Activated T-cell treated with anti-CD3 and anti-CD28 coated beads, Interleukin-2, amount 50 U/mL, for 1 hour (primary cell): ENCODE data around the gene XPA.
"Not testable (repeated sequence)": the region's sequence is repeated elsewhere in the genome, so short reads cannot be mapped to it uniquely, and the experiment has no call there.

Source experiments
- DNase-seq: peaks from one replicate; pipeline ENCODE4 v3.0.0-alpha.2; 2020

Gene XPA

GRCh38 chr9:97703437-97704344 lies 6.6 kb upstream of the XPA start:
- no peak for DNase-seq

DNA sequence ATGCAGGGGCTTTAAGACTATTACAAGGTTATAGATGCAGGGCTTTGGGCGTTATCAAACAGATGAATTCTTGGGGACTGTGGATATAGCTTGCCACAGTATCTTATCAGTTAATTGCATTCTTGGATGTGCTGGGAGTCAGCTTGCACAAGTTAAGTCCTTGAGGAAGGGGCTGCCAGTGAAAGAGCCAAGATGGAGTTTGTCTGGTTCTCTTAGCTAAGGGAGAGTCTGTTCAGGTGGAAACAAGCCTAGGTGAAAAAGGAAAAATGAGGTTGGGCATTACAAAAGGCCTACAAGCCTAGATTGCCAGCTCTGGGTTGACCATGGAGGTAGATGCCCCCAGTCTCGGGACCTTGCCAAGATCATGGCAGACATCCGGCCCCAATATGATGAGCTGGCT lies 2.7 kb upstream of the XPA start:
- DNase-seq: not testable (repeated sequence)

- DNase-seq: not testable (repeated sequence)
Observed at GRCh38 chr9:97699281-97699680, 2.1 kb upstream of the XPA start.

DNA sequence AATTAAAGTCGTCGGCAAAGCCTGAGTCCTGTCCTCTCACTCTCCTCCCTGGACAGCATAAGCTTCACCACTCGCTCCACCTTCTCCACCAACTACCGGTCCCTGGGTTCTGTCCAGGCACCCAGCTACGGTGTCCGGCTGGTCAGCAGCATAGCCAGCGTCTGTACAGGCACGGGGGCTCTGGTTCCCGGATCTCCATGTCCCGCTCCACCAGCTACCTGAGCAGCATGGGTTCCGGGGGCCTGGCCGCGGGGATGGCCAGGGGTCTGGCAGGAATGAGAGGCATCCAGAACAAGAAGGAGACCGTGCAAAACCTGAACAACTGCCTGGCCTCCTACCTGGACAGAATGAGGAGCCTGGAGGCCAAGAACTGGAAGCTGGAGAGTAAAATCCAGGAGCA lies 1.7 kb upstream of the XPA start:
- no peak for DNase-seq

DNA sequence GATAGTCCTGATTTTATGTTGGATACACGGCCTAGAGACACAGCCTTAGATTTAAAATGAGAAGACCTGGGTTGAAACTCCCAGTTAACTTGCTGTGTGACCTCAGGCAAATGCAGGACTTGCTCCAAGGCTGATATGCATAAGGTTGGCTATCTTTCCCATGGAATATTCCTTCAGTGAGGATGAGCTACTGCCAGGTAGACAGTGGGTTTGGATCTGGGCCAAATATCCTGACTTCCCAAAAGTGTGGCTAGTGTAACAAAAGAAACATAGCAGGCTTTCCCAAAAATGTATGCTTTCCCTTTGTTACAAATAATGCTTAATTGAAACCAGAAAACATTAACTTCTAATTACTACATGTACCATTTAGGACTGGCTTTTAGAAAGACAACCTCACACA lies 697 bp upstream of the XPA start:
- DNase-seq: no peak

GRCh38 chr9:97695995-97696802 lies 941 bp downstream of the XPA start:
- no peak for DNase-seq

- no peak for DNase-seq
Observed at GRCh38 chr9:97695390-97695789, 1.8 kb downstream of the XPA start.

DNA sequence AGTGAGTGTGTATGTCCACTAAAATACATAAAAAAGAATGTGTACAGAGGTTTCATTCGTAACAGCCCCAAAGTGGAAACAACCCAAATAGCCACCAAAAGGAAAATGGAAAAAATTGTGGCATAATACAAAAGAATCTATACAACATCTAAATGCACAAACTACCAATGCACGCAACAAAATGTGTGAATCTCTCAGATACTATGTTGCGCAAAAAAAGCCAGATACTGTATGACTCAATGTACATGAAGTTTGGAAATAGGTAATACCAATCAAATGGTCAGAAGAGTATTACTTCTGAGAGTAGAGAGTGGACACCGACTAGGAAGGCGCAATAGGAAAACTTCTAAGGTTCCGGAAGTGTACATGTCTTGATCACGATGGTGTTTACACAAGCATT lies 2.4 kb downstream of the XPA start:
- DNase-seq: no peak

- DNase-seq: no peak
Observed at GRCh38 chr9:97689401-97690180, 7.5 kb downstream of the XPA start.

- DNase-seq: no peak
Observed at GRCh38 chr9:97688654-97689053, 8.5 kb downstream of the XPA start.

DNA sequence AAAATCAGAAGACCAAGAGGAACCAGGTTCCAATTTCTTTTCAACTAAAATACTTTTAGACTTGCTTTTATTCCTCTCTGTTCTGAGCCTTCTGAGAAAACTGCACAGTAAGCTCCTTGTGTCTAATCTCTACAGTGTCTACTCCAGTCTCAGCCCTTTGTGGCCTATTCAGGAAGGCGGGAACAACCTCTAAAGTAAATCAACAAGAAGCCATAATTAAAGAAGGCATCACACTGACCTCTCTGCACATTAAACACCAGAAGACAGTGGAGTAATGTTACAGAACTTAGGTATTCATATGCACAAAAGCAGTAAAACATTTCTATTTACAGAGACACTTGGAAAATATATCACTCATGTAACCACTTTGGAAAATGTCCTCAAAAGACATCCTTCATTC lies 14.9 kb downstream of the XPA start:
- DNase-seq: no peak

DNA sequence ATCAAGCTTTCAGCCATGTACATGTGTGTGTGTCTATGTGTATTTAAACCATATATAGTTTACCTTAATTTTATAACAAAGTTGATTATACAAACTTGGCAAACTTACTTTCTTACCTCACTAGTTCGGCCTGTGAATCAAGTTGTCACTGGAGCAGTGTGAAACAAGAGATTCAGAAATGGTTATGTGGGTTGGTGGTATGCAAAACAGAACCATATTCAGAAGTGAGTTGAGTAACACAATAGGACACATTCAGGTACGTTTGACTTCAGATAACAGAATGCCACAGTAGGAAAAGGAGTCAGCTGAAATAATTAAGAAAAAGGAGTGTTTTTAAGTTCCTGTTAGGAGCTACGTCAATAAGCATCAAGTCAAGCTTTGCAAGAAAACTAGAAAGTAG lies 21.5 kb downstream of the XPA start:
- DNase-seq: no peak

DNA sequence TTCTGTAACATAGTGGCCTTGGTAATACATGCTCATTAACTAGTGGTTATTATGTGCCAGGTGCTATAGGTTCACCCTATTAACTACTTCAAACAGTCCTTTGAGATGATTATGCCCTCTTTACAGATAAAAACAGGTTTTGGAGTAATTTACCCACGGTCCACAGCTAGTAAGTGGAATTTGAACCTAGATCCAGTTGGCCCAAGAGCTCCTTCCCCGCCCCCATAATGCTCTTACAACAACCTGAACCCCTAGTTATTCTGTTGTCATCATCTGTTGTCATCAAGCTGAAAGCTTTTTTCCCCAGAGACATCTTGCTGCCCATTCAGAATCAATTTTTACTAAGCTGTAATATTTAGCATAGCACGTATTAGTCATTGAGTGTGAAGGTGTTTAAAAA lies 23.2 kb downstream of the XPA start:
- DNase-seq: no peak

DNA sequence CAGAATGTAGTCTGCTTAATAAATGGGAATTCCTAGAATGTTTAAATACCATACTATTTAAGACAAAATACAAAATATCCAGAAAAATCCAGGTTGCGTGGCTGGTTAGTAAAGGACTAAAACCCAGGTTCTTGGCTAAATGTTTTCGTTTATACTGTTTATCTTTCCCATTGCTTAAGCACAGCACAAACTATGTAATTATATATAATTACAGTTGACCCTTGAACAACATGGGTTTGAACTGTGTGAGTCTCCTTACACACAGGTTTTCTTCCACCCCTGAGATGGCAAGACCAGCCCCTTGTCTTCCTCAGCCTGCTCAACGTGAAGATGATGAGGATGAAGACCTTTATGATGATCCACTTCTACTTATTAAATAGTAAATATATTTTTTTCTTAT lies 24.7 kb downstream of the XPA start:
- DNase-seq: no peak

- DNase-seq: no peak
Observed at GRCh38 chr9:97670586-97670985, 26.6 kb downstream of the XPA start.

- DNase-seq: no peak
Observed at GRCh38 chr9:97668485-97668884, 28.7 kb downstream of the XPA start.

GRCh38 chr9:97666907-97667686 lies 30.0 kb downstream of the XPA start:
- no peak for DNase-seq

DNA sequence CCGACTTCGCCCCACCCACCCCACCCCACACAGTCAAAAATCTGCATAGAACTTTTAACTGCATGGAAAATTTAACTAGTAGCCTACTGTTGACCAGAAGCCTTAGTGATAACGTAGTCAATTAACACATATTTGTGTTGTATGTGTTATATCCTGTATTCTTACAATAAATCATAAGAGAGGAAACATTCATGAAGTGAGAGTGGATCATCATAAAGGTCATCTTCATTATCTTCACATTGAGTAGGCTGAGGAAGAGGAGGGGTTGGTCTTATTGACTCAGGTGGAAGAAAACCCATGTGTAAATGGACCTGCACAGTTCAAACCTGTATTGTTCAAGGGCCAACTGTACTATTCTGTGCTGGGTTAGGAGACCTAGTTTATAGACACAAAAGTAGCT lies 31.4 kb downstream of the XPA start:
- DNase-seq: no peak

GRCh38 chr9:97660847-97661246 lies 36.3 kb downstream of the XPA start:
- DNase-seq: no peak

DNA sequence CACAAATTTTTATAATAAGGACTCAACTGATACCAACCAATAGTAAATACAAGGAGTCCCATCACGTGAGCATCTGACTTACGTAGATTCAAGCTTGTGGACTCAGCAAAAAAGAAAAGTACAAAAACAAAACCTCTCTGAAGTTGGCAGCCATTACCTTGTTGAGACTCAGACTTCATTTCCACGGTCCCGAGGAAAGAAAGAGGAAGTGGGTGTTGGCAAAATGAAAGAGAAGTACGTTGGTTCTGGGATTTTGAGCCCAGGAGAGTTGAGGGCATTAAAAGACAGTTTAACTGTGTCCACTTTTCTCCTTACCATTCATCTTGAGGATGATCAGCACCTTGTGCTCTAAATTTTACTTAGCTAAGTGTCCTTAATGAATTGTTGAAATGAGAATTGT lies 36.8 kb downstream of the XPA start:
- DNase-seq: no peak

- no peak for DNase-seq
Observed at GRCh38 chr9:97659771-97660170, 37.4 kb downstream of the XPA start.

DNA sequence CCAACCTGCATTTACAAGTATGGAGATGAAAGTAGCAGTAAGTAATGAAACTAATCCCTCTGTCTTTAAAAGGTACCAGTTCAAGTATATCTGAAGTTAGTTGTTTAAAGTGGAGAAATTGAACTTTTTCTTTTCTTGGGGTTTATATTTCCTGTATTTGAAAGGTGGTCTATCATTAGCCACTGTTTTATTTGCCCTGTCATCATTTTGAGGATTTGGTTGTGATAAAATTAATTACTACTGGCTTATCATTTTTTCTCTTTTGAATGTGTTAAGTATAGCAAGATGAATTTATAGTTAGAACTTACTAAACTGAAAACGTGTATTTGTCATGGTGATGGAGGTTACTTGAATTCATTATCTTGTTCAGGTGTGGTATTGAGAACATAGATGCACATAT lies 38.4 kb downstream of the XPA start:
- no peak for DNase-seq

GRCh38 chr9:97651646-97652045 lies 45.5 kb downstream of the XPA start:
- no peak for DNase-seq
